GM23248 (cell line): ENCODE data around the gene THAP4.

ENCODE experiments used
- EZH2 ChIP-seq: fragments of 200-600 bp; sonication (generic); IDR thresholded peaks from 2 replicates; pipeline ENCODE4 v1.6.1; 2018; ENCODE audit warnings: antibody characterized with exemption, mild to moderate bottlenecking; ENCODE audit not compliant: insufficient read depth, poor library complexity, severe bottlenecking
- EZH2phosphoT487 ChIP-seq: fragments of 200-600 bp; sonication (generic); IDR thresholded peaks from 2 replicates; pipeline ENCODE4 v1.6.1; 2018; ENCODE audit warnings: antibody characterized with exemption, moderate library complexity, mild to moderate bottlenecking, low read depth; ENCODE audit not compliant: insufficient read depth

GRCh38 chr2:241546771-241547498 is 90.0 kb downstream of the THAP4 start:
- TF ChIP-seq EZH2phosphoT487, result no peak
- TF ChIP-seq EZH2, result no peak
